A549 (cell line): Measurements from ENCODE around the gene ASAP2.

Source experiments
- CEBPB ChIP-seq, 2 experiments: fragments of >200 bp in 1 of 2; sonication (Bioruptor Twin) in 1 of 2; formaldehyde crosslinking in 1 of 2; IDR thresholded peaks; 2 replicates each; pipeline ENCODE4 v1.6.1; 2012 to 2016
- CHD2 ChIP-seq: fragments of 150-350 bp; IDR thresholded peaks from 2 replicates; pipeline ENCODE4 v1.6.1; 2014; ENCODE audit warnings: low read length; ENCODE audit not compliant: partially characterized antibody
- EP300 ChIP-seq, 2 experiments: fragments of >200 bp; sonication (Bioruptor Twin); formaldehyde crosslinking; IDR thresholded peaks; 2 replicates in 1 of 2; 3 replicates in 1 of 2; pipeline ENCODE4 v1.6.1; 2016 to 2017
- HOXA7 ChIP-seq: fragments of 250-450 bp; sonication (Bioruptor Pico); IDR thresholded peaks from 2 replicates; pipeline ENCODE4 v1.5.0; 2020; ENCODE audit warnings: mild to moderate bottlenecking, moderate library complexity
- JUN ChIP-seq, 2 experiments: fragments of >200 bp; sonication (Bioruptor Twin); formaldehyde crosslinking; IDR thresholded peaks; 2 replicates in 1 of 2; 3 replicates in 1 of 2; pipeline ENCODE4 v1.6.1; 2016 to 2017
- NR3C1 ChIP-seq: fragments of >200 bp; sonication (Bioruptor Twin); formaldehyde crosslinking; IDR thresholded peaks from 3 replicates; pipeline ENCODE4 v1.6.1; 2017
- POLR2A ChIP-seq: IDR thresholded peaks from 2 replicates; pipeline ENCODE4 v1.6.1; 2012; ENCODE audit warnings: mild to moderate bottlenecking, low read length
- RNF2 ChIP-seq: fragments of 200-600 bp; sonication (generic); IDR thresholded peaks from 2 replicates; pipeline ENCODE4 v1.6.1; 2016; ENCODE audit warnings: low read depth, mild to moderate bottlenecking, antibody characterized with exemption, moderate library complexity, borderline replicate concordance
- TF ChIP-seq, protein P1 (sequence below): fragments of >200 bp; sonication (Bioruptor Twin); formaldehyde crosslinking; IDR thresholded peaks from 3 replicates; pipeline ENCODE4 v1.5.1; 2016
- TF ChIP-seq, protein P2 (sequence below): fragments of 200-600 bp; sonication (generic); IDR thresholded peaks from 2 replicates; pipeline ENCODE4 v1.6.1; 2016; ENCODE audit warnings: antibody characterized with exemption, mild to moderate bottlenecking, moderate library complexity
- TF ChIP-seq, protein P3 (sequence below): IDR thresholded peaks from 2 replicates; pipeline ENCODE4 v1.6.1; 2012

DNA sequence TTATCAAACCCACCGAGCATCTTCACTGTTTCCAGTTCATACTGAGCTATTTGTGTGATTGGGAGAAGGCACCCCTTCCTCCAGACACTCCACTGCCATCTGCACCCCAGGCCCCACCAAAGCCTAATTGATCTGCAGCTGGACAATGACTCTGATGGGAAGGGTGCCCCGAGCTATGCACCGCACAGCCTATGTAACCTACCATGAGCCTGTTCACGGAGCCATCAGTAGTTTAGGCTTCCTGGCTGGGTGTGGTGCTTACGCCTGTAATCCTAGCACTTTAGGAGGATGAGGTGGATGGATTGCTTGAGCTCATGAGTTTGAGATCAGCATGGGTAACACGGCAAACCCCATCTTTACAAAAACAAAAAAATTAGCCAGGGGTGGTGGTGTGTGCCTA lies 17.8 kb upstream of the ASAP2 start:
- no peak for TF ChIP-seq NR3C1
- TF ChIP-seq, protein P1, sequence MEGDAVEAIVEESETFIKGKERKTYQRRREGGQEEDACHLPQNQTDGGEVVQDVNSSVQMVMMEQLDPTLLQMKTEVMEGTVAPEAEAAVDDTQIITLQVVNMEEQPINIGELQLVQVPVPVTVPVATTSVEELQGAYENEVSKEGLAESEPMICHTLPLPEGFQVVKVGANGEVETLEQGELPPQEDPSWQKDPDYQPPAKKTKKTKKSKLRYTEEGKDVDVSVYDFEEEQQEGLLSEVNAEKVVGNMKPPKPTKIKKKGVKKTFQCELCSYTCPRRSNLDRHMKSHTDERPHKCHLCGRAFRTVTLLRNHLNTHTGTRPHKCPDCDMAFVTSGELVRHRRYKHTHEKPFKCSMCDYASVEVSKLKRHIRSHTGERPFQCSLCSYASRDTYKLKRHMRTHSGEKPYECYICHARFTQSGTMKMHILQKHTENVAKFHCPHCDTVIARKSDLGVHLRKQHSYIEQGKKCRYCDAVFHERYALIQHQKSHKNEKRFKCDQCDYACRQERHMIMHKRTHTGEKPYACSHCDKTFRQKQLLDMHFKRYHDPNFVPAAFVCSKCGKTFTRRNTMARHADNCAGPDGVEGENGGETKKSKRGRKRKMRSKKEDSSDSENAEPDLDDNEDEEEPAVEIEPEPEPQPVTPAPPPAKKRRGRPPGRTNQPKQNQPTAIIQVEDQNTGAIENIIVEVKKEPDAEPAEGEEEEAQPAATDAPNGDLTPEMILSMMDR, result no peak
- TF ChIP-seq RNF2, result no peak
- no peak for TF ChIP-seq JUN (IDR thresholded peaks at IDR 0.05)
- no peak for TF ChIP-seq CHD2
- no peak for TF ChIP-seq HOXA7 (CRISPR knock-in tag)
- TF ChIP-seq, protein P2, sequence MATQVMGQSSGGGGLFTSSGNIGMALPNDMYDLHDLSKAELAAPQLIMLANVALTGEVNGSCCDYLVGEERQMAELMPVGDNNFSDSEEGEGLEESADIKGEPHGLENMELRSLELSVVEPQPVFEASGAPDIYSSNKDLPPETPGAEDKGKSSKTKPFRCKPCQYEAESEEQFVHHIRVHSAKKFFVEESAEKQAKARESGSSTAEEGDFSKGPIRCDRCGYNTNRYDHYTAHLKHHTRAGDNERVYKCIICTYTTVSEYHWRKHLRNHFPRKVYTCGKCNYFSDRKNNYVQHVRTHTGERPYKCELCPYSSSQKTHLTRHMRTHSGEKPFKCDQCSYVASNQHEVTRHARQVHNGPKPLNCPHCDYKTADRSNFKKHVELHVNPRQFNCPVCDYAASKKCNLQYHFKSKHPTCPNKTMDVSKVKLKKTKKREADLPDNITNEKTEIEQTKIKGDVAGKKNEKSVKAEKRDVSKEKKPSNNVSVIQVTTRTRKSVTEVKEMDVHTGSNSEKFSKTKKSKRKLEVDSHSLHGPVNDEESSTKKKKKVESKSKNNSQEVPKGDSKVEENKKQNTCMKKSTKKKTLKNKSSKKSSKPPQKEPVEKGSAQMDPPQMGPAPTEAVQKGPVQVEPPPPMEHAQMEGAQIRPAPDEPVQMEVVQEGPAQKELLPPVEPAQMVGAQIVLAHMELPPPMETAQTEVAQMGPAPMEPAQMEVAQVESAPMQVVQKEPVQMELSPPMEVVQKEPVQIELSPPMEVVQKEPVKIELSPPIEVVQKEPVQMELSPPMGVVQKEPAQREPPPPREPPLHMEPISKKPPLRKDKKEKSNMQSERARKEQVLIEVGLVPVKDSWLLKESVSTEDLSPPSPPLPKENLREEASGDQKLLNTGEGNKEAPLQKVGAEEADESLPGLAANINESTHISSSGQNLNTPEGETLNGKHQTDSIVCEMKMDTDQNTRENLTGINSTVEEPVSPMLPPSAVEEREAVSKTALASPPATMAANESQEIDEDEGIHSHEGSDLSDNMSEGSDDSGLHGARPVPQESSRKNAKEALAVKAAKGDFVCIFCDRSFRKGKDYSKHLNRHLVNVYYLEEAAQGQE, result no peak
- TF ChIP-seq CEBPB (IDR thresholded peaks at IDR 0.05), result no peak
- TF ChIP-seq POLR2A, result no peak
- no peak for TF ChIP-seq EP300 (IDR thresholded peaks at IDR 0.05)
- TF ChIP-seq, protein P3, sequence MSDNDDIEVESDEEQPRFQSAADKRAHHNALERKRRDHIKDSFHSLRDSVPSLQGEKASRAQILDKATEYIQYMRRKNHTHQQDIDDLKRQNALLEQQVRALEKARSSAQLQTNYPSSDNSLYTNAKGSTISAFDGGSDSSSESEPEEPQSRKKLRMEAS, result no peak
